Hematopoietic multipotent progenitor cell treated with erythropoietin and hydrocortisone succinate and interleukin-3 and kit ligand, for 6 days (in vitro differentiated cells): ENCODE data around the gene TRIP6.
A peak's percentile ranks its signal among the peaks of the same experiment; 100 is the strongest.

Source experiments
- DNase-seq: peaks from one replicate; pipeline ENCODE4 v3.0.0-alpha.2; 2015

Gene TRIP6

DNA sequence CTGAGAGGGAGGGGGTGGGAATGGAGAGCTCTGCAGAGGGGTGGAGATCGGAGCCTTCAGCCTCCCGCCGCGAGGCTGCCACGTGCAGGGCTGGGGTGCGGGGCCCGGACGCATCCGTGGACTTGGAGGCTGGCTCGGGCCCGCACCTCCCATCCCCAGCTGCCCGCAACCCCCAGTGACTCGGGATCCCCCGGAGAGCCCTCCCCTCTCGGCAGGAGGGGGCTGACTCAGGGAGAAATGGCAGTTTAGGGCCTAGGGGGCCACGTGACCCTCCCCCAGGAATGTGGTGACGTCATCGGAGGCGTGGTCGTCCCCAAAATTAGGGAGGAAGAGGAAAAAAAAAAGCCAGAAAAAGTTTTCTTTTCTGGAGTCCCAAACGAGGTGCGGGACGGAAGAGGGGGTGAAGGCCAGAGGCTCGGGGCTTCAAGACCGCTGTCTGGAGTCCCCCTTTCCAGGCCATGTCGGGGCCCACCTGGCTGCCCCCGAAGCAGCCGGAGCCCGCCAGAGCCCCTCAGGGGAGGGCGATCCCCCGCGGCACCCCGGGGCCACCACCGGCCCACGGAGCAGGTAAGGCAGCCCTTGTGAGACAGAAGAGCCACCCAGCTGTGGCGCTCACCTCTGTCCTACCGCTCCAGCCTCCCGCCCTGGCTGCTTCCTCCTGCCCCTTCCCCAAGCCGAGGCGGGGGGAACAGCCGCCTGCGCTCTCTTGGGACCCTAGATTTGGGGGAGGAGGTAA lies at the start of gene TRIP6:
TSS of gene TRIP6 (plus strand) at position 348 of the 736 bp plus-strand sequence. CDS start at position 459, 111 bp downstream.
- peak; percentile 87 for DNase-seq

DNA sequence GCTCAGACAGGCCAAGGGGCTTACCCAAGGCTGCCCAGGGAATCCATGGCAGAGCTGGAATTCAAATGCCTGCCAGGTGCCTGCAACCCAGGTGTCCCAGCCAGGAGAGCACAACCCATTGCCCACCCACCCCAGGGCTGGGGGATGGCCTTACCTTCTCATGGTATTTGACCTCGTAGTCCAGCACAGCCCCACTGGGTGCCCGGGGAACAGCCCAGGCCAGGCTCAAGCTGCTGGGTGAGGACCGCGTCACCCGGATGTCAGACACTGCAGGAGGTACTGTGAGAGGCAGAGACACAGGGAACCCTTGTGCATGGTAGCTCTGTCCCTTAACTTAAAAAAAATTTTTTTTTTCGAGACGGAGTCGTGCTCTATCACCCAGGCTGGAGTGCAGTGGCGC lies 48.8 kb upstream of the TRIP6 start:
- no peak for DNase-seq

- no peak for DNase-seq
These were observed 48.4 kb upstream of the TRIP6 start for GRCh38 chr7:100818825-100819224.

DNA sequence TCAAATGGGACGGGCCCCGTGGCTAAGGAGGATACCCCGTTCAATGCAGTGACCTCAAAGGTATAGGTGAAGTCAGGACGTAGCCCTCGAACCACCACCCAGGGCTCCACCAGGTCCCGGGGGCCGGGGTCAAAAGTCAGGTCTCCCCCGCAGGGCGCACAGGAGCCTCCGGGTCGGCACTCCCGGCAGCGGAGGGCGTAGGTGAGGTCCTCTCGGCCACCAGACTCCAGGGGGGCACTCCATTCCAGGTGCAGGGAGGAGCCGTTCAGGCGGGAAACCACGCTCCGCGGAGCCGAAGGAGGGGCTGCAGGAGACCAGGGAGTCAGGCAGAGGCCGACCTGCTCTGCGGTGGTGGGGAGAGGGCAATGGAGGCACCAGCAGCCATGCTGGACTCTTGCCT lies 47.6 kb upstream of the TRIP6 start:
- no peak for DNase-seq

GRCh38 chr7:100822236-100823139 lies 44.7 kb upstream of the TRIP6 start:
- DNase-seq = no peak

DNA sequence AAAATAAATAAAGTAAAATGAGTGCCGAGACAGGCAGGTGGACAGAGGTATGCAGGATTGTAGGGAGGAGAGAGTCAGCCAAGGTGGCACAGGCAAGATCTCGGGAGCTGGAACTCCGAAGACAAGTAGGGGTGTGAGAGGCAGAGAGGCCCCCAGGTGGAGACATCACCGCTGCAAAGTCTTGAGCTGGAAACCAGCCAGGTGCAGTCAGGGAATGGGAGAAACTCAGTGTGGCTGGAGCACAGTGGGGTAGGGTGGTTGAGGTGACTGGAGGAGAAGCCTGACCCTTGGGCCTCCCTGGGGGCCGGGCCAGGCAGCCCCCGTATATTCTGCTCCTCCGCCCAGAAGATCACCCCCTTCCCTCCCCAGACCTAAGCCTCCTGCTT lies 44.1 kb upstream of the TRIP6 start:
- DNase-seq = no peak

- no peak for DNase-seq
These were observed 43.7 kb upstream of the TRIP6 start for GRCh38 chr7:100823534-100823933.

DNA sequence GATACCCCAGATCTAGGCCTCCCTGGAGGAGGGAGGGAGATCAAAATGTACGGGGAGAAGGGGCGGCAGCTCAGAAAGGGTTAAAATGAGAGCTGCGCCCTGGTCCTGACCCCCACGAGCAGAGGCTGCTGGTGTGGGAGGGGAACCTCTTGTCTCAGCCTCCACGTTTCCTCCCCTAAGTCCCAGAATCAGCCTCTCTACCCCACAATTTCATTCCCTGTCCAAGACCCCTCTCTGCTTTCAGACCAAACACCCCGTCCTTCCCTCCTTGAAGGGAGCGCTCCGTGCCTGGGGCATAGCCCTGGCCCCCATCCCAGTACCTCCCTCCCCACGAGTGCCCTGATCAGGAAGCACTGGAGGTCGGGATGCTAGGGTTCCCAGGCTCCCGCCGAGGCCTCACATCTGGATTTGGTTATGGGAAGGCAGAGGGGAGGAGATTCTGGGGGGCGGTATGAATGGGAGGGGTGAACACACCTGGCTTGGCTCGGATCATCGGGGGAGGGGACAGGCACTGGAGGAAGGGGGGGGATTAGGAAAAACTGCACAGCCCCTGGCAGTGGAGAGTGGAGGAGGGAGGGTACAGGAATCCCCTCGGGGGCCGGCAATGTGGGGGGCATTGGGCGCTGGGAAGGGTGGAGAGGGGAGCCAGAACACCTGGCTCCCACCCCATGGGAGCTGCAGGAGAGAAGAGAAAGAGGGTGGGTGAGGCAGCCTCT lies 42.5 kb upstream of the TRIP6 start:
- DNase-seq = no peak

- no peak for DNase-seq
These were observed 41.9 kb upstream of the TRIP6 start for GRCh38 chr7:100825215-100825671.

DNA sequence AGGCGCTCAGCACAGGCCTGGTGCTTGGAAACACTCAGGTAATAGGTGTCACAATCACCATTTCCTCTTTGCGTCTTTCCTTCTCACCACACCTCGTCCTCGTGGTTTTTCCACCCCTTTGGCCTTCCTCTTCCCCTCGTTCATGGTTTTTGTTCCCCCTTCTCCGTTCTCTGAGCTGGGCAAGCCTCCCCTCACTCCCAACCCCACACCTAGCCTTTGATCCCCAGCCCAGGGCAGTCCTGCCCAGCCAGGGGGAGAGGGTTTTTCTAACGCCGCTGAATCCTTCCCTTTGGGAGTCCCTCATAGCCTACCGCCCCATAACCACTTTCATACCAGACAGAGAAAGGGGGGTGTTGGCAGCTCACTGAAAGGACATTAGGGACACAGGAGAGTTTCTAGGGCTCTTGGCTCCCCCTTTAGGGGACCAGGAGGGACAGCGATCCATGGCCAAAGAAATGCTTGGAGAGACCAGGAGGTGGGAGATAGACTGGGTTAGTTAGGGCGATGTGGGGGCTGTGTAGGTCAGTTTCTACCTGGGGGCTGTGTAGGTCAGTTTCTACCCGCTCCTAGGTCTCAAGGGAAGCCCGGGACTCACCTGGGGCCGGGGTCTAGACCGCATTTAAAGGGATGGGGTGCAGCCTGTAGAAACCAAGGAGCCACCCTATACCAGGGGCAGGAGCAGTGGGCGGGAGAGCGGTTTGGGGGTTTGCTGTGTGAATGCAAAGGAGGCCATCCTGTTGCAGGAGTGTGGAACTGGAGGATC lies 41.3 kb upstream of the TRIP6 start:
- peak; percentile 85 for DNase-seq

GRCh38 chr7:100826514-100827329 lies 40.5 kb upstream of the TRIP6 start:
- peak; percentile 37 for DNase-seq

DNA sequence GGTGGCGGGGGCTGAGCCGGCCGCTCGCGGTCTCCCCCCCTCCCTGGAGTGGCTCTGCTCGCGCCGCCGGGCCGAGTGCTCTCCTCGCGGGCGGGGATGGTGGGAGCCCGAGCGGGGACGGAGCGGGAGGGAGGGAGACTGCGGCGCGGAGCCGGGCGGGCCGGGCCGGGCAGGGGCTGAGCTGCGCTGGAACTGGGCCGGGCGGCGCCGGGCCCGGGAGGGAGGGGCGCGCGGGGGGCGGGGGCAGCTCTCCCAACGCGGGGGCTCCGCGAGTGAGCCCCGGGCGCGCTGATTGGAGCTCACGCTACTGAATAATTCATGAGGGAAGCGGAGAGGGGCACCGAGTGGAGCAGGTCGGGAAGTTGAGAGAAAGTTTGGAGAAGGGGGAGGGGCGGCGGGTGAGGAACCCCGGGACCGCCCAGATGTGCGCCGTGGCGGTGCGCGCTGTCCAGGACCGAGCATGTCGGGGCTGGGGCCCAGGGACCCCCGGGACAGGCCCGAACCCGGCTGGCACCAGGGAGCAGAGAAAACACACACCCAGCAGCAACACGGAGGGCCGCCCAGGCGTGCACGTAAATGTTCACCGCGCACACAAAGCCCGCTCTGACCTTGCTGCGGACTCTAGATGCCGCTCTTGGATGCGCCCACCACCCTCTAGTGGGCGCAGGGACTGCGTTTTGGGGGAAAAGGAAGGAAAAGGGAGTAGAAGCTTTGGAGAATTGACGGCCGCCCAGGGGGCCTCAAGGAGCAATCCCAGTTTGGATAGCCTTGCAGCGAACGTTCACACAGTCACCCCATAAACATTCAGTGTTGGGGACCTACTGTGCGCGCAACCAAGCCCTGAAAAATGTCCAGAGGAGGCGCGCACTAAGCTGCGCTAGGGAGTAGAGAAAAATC lies 39.6 kb upstream of the TRIP6 start, which contains the start of gene EPHB4:
TSS of gene EPHB4 (minus strand) at position 194 of the 897 bp plus-strand sequence. CDS start 493 bp downstream, outside the sequence.
- peak; percentile 91 for DNase-seq

GRCh38 chr7:100829150-100829716 lies 38.0 kb upstream of the TRIP6 start:
- peak; percentile 95 for DNase-seq

- no peak for DNase-seq
These were observed 36.8 kb upstream of the TRIP6 start for GRCh38 chr7:100830396-100830795.

DNA sequence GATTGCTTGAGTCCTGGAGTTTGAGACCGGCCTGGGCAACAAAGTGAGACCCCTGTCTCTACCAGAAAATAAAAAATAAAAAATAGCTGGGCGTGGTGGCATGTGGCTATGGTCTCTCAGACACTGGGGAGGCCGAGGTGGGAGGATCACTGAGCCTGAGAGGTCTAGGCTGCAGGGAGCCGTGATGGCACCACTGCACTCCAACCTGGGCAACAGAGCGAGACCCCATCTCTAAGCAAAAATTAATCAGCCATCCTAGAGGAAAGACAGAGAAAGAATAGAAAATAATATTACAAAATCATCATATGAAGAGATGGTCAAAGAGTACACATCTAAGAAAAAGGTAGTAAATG lies 34.9 kb upstream of the TRIP6 start:
- no peak for DNase-seq

- peak; percentile 42 for DNase-seq
These were observed 31.0 kb upstream of the TRIP6 start for GRCh38 chr7:100835903-100836811.

DNA sequence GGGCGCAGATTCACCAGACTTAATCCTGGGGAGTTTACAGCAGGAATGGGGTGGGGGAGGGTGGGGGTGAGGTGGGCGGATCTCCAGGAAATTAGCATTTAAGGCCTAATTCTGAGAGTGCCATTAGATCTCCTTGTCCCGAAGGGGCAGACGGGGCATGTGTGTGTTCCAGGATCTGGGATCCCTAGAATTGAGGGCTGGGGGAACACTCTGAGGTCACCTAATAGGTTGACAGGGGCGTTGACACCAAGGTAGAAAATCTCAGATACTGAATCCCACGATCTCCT lies 30.4 kb upstream of the TRIP6 start:
- DNase-seq = no peak

DNA sequence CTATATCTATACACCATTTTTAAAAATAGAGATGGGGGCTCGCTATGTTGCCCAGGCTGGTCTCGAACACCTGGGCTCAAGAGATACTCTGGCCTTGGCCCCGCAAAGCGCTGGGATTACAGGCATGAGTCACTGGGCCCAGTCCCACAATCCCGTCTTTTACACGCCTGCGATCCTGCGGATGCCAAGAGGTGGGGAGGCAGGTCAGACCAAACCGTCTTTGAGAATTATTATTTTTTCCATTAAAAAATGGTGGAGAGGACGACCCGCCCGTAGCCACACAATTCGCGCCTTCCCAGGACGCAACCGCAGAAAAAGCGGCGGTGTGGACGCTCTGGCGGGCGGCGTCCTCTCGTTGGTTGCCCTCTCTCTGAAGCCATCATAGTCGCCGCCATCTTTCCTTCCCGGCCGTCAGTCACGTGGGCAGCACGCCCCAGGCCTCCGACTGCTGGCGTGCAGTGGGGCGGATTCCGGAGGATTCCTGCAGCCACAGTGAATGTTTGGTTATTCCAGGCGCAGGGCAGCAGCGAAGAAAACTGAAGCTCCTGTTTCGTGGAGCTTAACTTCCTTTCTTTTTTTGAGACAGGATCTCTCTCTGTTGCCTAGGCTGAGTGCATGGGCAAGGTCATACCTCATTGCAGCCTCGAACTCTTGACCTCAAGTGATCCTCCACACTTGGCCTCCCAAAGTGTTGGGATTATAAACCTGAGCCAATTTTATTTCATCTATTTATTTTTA lies 29.9 kb upstream of the TRIP6 start:
- DNase-seq = peak; percentile 96
